ENCODE data around the gene ACRBP.
A peak's percentile ranks its signal among the peaks of the same experiment; 100 is the strongest.

Gene ACRBP

GRCh38 chr12:6635375-6635855 is 11.8 kb downstream of the ACRBP start:
- Histone ChIP-seq H3K27ac (no peak overlapping the region), H3K9me3 (no peaks in the 10 kb centered on the region), H3K4me1 (peaks cover 0 to 3% (median 0%) of the 10 kb centered on the region in 4 donors), H3K27me3 (peaks cover 0 to 26% of the 10 kb centered on the region in 2 donors), H3K4me3 (peak overlapping the region in 1 of 2 donors; percentile 10), H3K36me3 (no peaks in the 10 kb centered on the region)
- intact Hi-C loops (cut with DNase I; ENCODE audit: low total_unique reads): no loop called here
- no peak for DNase-seq
- no peak for TF ChIP-seq CTCF (IDR thresholded peaks at IDR 0.05)

- Histone ChIP-seq H3K4me3 (no peak overlapping the region), H3K36me3 (no peaks in the 10 kb centered on the region), H3K4me1 (peaks cover 0 to 3% (median 0%) of the 10 kb centered on the region in 4 donors), H3K27ac (no peak overlapping the region), H3K9me3 (no peaks in the 10 kb centered on the region), H3K27me3 (peaks cover 0 to 22% of the 10 kb centered on the region in 2 donors)
- TF ChIP-seq CTCF (IDR thresholded peaks at IDR 0.05): no peak
- intact Hi-C loops (cut with DNase I; ENCODE audit: low total_unique reads): no loop called here
- DNase-seq: no peak
These were observed 14.9 kb downstream of the ACRBP start for GRCh38 chr12:6632026-6632983.

GRCh38 chr12:6631549-6631961 is 15.7 kb downstream of the ACRBP start:
- TF ChIP-seq CTCF (IDR thresholded peaks at IDR 0.05): no peak
- no peak overlapping the region for H3K4me3 ChIP-seq
- intact Hi-C loops (cut with DNase I; ENCODE audit: low total_unique reads): no loop called here
- no peaks in the 10 kb centered on the region for H3K36me3 ChIP-seq
- H3K9me3 ChIP-seq: no peaks in the 10 kb centered on the region
- peaks cover 0 to 3% (median 0%) of the 10 kb centered on the region in 4 donors for H3K4me1 ChIP-seq
- DNase-seq: no peak
- no peak overlapping the region for H3K27ac ChIP-seq
- H3K27me3 ChIP-seq: peaks cover 0 to 22% of the 10 kb centered on the region in 2 donors

- intact Hi-C loops (cut with DNase I; ENCODE audit: low total_unique reads): no loop called here
- no peak overlapping the region for H3K27ac ChIP-seq
- H3K36me3 ChIP-seq: no peaks in the 10 kb centered on the region
- no peak for TF ChIP-seq CTCF (IDR thresholded peaks at IDR 0.05)
- peaks cover 0 to 3% (median 0%) of the 10 kb centered on the region in 4 donors for H3K4me1 ChIP-seq
- peaks cover 0 to 16% of the 10 kb centered on the region in 2 donors for H3K27me3 ChIP-seq
- no peak overlapping the region for H3K4me3 ChIP-seq
- no peaks in the 10 kb centered on the region for H3K9me3 ChIP-seq
- no peak for DNase-seq
These were observed 16.5 kb downstream of the ACRBP start for GRCh38 chr12:6630736-6631135.

GRCh38 chr12:6627616-6628015 is 19.6 kb downstream of the ACRBP start:
- intact Hi-C loops (cut with DNase I; ENCODE audit: low total_unique reads): no loop called here
- peaks cover 0 to 13% of the 10 kb centered on the region in 2 donors for H3K27me3 ChIP-seq
- H3K4me1 ChIP-seq: peaks cover 0 to 2% (median 0%) of the 10 kb centered on the region in 4 donors
- no peaks in the 10 kb centered on the region for H3K9me3 ChIP-seq
- H3K27ac ChIP-seq: no peak overlapping the region
- no peak for DNase-seq
- no peak for TF ChIP-seq CTCF (IDR thresholded peaks at IDR 0.05)
- no peak overlapping the region for H3K4me3 ChIP-seq
- H3K36me3 ChIP-seq: no peaks in the 10 kb centered on the region

Data from tibial artery (tissue), 4 donors.